A172 (cell line): ENCODE data around the gene CLPTM1L. TPM values are rescaled to one million over a fixed set of nuclear protein-coding genes. Genes with fewer than 3 reads are reported as not detected.
"Not testable (repeated sequence)": the region's sequence is repeated elsewhere in the genome, so short reads cannot be mapped to it uniquely, and the experiment has no call there.

ENCODE experiments used
- DNase-seq: peaks from one replicate; pipeline ENCODE4 v3.0.0-alpha.2; 2015; ENCODE audit warnings: low spot score
- total RNA-seq: library from RNA; depleted of rRNA; stranded (reverse); fragments of >200 nt; shearing (Covaris generic); gene quantifications from 2 replicates; pipeline ENCODE4 v1.2.3, GENCODE V29; 2014; rRNA removed

Gene CLPTM1L
- total RNA-seq, 1 experiment from 2014 or later: 287 TPM

- DNase-seq: not testable (repeated sequence)
These were observed 69.2 kb downstream of the CLPTM1L start for GRCh38 chr5:1275397-1276391.

- DNase-seq: no peak
These were observed 70.4 kb downstream of the CLPTM1L start for GRCh38 chr5:1274471-1274870.

GRCh38 chr5:1273745-1274144, 71.2 kb downstream of the CLPTM1L start:
- DNase-seq: no peak

GRCh38 chr5:1272201-1272600, 72.7 kb downstream of the CLPTM1L start:
- no peak for DNase-seq

- no peak for DNase-seq
These were observed 73.7 kb downstream of the CLPTM1L start for GRCh38 chr5:1270933-1271914.

GRCh38 chr5:1270426-1270825, 74.5 kb downstream of the CLPTM1L start:
- DNase-seq: no peak

- peak; percentile 4 for DNase-seq
These were observed 76.2 kb downstream of the CLPTM1L start for GRCh38 chr5:1268666-1269065.

- DNase-seq: no peak
These were observed 76.8 kb downstream of the CLPTM1L start for GRCh38 chr5:1268056-1268455.

Other genes starting within 250 kb of the CLPTM1L start
- 8.5 and 10.2 TPM in 2 replicates for gene SLC12A7, start 233.0 kb downstream of the CLPTM1L start, total RNA-seq
- not detected in 2 replicates for gene SLC6A19, start 143.5 kb downstream of the CLPTM1L start, total RNA-seq
- gene SLC6A18, start 119.7 kb downstream of the CLPTM1L start, total RNA-seq: not detected in 2 replicates
- gene TERT, start 50.0 kb downstream of the CLPTM1L start, total RNA-seq: 0.95 and 5.2 TPM in 2 replicates
- gene SLC6A3, start 100.3 kb upstream of the CLPTM1L start, total RNA-seq: not detected in 2 replicates
- gene LPCAT1, start 178.9 kb upstream of the CLPTM1L start, total RNA-seq: 46.1 and 97.1 TPM in 2 replicates